Forelimb muscle (tissue), 1 donor: ENCODE data around the gene CHMP2A. TPM values are rescaled to one million over a fixed set of nuclear protein-coding genes. Genes with fewer than 3 reads are reported as not detected.

Experiments
- DNase-seq: peaks from one replicate; pipeline ENCODE4 v3.0.0-alpha.2; 2013; ENCODE audit warnings: low read depth
- polyA plus RNA-seq: library from polyadenylated mRNA; unstranded; fragments of 120-200 nt; gene quantifications from one replicate; pipeline ENCODE4 v1.2.1, GENCODE V29; 2013; ENCODE audit not compliant: insufficient read length

CHMP2A gene
- polyA plus RNA-seq, 1 donor: 76.0 TPM

GRCh38 chr19:58569943-58570670, 15.2 kb upstream of the CHMP2A start:
- DNase-seq: no peak

GRCh38 chr19:58569191-58569942, 14.5 kb upstream of the CHMP2A start:
- DNase-seq: no peak

- DNase-seq: no peak
These were observed 13.7 kb upstream of the CHMP2A start for GRCh38 chr19:58568453-58569130.

- DNase-seq: no peak
These were observed 12.1 kb upstream of the CHMP2A start for GRCh38 chr19:58566989-58567388.

GRCh38 chr19:58563823-58564222, 8.9 kb upstream of the CHMP2A start:
- DNase-seq: no peak

GRCh38 chr19:58563034-58563573, 8.2 kb upstream of the CHMP2A start:
- DNase-seq: no peak

GRCh38 chr19:58562122-58563033, 7.5 kb upstream of the CHMP2A start:
- DNase-seq: no peak

GRCh38 chr19:58561373-58562121, 6.6 kb upstream of the CHMP2A start:
- no peak for DNase-seq

GRCh38 chr19:58560921-58561320, 6.0 kb upstream of the CHMP2A start:
- no peak for DNase-seq

GRCh38 chr19:58560007-58560887, 5.3 kb upstream of the CHMP2A start:
- no peak for DNase-seq

GRCh38 chr19:58559275-58560006, 4.5 kb upstream of the CHMP2A start:
- DNase-seq: peak; percentile 79

- peak; percentile 96 for DNase-seq
These were observed 3.8 kb upstream of the CHMP2A start for GRCh38 chr19:58558623-58559274.

- no peak for DNase-seq
These were observed 3.2 kb upstream of the CHMP2A start, which contains the start of gene UBE2M for GRCh38 chr19:58558066-58558622. Gene UBE2M, minus strand, starts transcription at chr19:58558611. Its CDS starts 230 bp downstream, at chr19:58558381.

- no peak for DNase-seq
These were observed 2.5 kb upstream of the CHMP2A start for GRCh38 chr19:58557221-58558065.

- no peak for DNase-seq
These were observed 1.8 kb upstream of the CHMP2A start for GRCh38 chr19:58556622-58557220.

GRCh38 chr19:58555920-58556621, 1.2 kb upstream of the CHMP2A start:
- no peak for DNase-seq
